Left renal pelvis (tissue), 4 donors: ENCODE data around the gene HIGD1C. TPM values are rescaled to one million over a fixed set of nuclear protein-coding genes. Genes with fewer than 3 reads are reported as not detected.

Experiments
- DNase-seq, 4 donors: peaks; one replicate each; pipeline ENCODE4 v3.0.0-alpha.2; 2013; ENCODE audit warnings: low read depth in 4 of 4, low spot score in 3 of 4
- polyA plus RNA-seq, 4 donors: library from polyadenylated mRNA; unstranded; fragments of 120-200 nt; gene quantifications; one replicate each; pipeline ENCODE4 v1.2.1, GENCODE V29; 2013; ENCODE audit not compliant: insufficient read length in 4 of 4

Gene HIGD1C
- polyA plus RNA-seq, 4 donors, result not detected

DNA sequence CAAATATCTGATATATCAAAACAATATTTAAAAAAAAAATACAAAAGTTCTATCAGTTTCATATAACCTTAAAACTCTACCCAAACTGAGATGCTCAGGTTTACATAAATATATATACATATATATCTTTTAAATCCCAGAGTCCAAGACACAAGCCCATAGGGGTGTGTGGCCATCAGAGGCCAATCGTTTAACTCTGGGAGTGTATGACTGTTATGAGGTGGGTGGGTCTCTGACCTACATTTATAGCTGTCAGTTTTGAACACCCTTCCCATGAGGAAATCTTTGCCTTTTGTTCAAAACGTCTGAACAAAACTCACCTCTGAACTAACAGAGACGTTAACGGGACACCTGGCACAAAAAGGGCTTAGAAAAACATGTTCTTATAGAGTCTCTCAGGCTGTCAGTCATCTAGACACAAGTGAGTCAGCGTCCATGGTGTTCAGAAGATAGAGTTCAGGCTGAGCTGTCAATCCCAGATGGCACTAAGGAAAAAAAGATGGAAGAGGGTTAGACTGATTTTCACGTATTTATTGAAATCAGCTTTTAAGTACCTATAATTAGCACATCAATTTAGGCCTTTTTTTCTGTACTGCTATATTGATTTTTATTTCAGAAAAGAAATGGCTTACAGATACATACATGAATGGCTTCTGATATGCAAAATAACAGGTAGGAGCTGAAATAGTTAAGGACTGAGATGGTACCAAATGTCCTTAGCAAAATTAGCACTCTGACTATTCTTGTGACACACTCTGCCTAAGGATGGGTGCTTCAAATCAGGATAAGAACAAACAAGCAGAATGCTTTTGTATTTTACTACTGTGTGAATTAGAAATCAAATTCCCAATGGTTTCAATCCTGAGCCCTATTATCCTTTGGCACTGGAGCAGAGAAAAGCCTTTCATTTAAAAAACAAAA lies 29.2 kb downstream of the HIGD1C start:
- DNase-seq, result no peak

DNA sequence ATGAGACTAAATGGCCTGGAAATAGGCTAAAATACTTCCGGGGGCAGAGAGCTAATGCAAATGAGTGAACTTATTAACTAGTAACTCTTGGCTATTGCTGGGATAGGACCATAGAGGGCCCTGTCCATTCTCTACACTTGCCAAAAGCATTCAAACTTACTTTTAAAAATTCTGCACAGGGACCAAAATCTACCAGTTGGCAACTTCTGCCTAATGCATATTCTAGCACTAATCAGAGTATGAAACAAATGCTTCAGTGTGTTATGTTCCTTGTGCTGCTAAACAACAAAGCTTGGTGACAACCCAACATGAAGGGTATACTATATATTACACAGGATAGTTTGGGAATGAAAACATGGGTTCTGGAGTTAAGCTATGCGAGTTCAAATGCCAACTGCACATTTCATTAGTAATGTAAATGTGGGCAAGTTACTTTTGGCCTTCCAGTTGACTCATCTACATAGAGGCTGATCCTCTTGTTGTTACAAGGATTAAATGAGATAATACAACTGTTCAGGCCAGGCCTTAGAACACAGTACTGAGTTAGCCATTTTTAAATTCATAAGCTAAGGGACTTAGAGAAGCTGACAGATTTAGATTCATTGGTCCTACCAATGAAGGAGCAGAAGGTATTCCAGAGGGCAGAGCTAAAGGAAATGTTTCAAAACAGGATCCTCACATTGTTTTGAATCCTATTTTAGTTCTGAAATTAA lies 32.4 kb downstream of the HIGD1C start:
- DNase-seq, result no peak

DNA sequence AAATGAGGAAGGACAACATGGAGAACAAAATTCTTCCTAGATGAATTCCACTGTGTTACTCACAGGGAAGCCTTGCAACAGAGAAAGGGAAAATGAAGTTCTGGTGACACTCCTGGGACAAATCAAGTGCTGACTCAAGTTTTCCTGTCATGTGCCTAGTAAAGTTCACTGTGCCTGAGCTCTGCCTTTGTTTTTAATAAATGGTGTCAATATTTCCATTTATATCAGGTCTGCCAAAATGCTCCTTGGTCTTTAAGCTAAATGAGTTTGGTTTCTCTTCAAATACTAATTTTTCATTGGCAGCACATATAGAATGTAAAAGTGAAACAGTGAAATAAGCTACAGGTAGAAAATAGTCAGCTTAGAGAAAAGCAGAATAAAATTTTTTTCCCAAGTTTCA lies 33.0 kb downstream of the HIGD1C start:
- no peak for DNase-seq

DNA sequence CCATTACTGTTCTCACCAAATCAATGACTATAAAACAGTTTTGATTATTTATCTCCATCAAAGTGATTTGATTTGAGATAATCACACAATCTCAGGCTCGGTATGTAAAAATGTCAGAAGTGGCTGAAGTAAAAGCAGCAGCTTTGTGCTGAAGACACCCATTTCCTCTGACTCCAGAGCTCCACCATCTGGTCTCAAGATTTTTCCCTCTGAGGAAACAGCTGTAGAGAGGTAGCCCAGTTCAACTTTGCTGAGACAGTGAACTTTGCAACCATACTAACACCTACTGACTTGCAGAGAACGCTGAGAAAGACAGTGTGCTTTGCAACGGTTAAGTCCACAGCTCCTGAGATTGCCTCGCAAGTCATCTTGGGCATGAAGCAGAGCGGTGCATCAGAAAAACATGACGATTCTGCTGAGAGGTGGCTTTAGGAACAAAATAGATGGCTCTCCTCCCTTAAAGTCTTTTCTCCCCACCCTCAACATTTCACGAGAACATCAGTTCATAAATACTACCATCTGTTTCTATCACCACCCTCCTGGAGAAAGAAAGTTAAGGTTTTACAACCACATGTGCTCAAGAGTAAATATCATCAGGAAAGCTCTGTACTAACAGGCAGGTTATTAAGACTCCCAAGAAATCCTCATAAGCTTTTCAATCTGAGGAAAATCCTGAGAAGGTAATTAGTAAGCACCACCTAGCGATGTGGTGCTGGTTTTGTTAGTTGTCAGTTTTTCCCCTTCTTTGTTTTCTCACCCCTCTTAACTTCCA lies 34.8 kb downstream of the HIGD1C start:
- DNase-seq, result peak in 3 of 4 donors; percentile 39 to 52 (median 48)

DNA sequence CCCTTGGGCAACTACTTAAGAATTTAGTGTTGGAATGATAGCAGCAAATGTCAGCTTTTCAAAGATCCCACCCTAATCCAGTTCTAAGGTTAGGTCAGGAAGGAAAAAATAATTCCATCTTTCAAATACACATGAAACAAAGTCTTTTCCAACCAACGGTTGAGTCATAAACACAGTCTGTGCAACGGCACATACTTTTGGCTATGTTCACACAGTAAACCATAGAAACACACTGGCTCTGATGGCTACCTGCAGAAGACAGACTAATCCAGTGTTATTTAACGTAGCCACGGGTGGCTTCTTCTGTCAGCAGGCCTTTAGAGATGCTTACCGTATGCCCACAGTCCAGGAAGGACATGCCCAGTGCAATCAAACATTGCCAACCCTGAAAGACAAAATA lies 35.7 kb downstream of the HIGD1C start:
- no peak for DNase-seq

DNA sequence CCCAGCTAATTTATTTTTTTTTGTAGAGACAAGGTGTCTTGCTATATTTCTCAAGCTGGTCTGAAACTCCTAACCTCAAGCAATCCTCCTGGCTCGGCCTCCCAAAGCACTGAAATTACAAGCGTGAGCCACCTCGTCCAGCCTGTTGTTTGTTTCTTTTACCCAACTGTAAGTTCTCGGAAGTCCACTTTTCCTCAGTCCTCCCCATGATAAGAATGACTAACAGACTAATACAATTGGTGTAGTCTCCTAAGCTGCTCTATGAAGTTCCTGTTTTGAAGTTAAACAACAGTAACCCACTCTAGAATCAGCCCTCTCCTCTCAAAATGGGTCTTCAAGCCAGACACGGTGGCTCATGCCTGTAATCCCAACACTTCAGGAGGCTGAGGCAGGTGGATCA lies 36.5 kb downstream of the HIGD1C start:
- DNase-seq, result no peak

DNA sequence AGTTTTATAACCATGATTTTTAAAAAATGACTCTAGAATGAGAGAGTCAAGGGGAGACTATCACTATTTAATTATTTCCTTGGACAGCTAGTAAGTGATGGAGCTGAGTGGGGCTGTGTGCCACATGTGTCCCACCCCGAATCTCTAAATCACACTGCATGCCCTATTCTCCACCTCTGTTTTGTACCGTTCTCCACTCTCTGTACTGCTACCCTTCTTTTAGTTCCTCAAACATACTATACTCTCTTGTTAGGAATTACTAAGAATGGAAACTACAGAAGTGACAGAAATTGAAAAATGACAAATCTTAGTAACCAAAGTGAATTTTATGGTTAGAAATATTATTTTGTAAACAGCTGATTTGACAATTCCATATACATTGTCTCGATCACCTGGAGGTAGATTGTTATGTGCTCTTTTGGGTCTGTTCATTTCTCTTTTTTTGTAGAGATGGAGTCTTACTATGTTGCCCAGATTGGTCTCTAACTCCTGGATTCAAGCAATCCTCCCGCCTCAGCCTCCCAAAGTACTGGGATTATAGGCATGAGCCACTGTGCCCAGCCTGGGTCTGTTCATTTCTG lies 37.9 kb downstream of the HIGD1C start:
- DNase-seq, result no peak

DNA sequence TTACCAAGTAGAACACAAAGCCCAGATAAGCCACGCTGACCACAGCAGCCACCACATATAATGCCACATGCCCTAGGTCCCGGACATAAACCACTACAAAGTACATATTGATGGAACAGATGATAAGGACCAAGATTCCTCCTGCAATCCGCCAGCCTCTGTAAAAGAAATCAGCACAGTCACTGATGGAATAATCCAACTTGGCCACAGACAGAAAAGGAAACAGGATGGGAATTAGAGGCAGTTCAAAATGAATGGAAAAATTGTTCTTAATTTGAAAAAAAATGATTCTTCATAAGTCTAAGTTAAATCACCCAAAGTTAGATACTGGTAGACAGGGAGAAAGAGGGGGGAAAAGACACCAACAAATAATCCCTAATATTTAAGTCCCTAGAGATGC lies 38.4 kb downstream of the HIGD1C start:
- DNase-seq, result no peak

DNA sequence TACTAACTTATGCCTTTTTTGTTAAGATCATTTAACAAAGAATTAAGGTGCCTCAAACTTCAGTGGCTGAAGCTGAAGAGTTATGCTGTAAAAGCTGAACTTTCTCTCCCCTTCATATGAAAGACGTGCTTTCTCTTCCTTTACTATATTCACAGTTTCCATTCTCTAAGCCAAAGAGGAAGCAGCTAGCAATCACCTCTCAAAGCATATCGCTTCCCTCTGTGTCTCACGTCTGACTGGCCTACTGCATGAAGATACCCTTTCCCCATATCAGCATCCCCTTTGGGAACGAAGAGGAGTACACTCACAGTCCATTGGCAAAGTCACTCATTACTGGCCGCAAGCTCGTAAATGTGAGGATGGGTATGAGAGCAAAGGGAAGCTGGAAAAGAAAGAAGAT lies 38.9 kb downstream of the HIGD1C start:
- DNase-seq, result no peak

DNA sequence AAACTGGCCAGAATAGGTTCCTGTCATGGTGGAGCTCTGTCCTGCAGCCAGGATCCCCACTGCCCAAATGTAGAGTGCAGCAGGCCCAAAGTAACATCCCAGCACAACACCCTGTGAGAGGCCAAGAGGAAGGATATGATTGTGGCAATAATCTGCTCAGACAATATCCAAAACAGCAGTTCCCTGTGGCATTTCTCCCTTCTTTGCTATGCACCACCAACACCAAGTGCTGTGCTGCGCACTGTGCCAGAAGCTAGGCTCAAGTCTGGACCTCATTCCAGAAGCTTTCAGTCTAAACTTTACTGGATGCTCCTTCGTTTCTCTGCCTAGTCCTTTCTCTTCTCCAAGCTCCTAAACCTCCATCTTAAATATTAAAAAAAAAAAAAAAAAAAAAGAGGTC lies 40.5 kb downstream of the HIGD1C start:
- no peak for DNase-seq

DNA sequence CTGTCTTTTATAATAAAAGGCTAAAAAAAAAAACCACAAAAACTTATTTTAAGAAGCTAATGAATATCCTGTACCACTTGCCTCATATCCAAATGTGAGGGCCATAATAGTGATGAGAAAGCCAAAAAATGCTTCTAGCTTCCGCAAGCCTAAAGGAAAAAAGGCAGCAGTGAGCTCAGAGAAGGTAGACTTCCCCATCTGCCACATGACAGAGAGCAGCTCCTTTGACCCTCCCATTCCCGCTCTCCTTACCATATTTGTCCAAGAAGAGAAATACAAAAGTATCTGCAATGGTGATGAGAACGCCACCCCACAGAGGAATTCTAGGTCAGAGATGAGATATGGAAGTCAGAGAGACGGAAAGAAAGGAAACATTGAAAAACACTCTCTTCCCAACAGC lies 46.7 kb downstream of the HIGD1C start:
- DNase-seq, result no peak

DNA sequence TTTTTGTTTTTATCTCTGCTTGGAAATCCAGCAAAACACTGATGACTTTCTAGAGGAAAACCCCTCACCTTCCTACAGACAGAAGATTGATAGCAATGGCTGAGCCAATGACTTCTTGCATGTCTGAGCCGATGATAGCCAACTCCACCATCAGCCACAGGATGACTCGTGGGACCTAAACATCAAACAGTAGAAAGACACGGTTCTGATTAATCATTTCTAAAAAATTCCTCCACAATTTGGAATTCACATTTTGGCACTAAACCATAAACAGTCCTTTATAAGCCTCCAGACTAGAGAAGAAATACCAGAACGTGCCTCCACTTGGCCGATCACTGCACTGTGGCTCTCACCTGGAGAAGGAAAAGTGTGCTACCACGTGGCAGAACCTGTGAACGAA lies 47.9 kb downstream of the HIGD1C start:
- DNase-seq, result no peak

DNA sequence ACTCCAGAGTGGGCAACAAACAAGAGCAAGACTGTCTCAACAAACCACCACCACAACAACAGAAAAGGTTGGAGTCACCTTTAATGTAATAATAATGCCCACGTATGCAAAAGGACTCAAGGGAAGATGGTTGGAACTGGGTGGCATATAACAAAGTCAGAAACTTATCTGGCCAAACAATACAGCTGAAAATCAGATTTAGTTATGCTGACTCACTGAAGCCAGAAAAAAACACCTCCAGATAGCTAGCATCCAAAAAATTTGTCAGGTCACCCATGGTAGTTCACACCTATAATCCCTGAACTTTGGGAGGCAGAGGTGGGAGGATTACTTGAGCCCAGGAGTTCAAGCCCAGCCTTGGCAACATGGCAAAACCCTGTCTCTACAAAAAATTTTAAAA lies 49.5 kb downstream of the HIGD1C start:
- DNase-seq, result no peak

DNA sequence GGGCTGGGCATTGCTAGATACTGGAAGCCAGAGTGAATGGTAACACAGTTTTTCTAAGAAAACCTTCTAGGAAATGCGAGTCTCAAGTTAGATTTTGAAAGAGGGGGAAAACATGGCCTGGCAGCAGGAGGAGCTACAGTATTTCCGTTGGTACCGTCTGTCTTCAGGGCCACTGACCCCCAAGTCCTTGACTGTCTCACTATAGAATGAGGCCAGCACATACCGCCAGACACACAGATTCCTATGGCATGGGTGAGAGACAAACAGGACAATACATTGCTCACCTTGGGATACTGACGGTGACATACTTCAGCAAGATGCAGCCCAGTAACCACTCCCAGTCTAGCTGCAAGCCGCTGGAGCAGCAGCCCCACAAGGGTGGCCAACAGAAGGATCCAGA lies 52.2 kb downstream of the HIGD1C start:
- no peak for DNase-seq

DNA sequence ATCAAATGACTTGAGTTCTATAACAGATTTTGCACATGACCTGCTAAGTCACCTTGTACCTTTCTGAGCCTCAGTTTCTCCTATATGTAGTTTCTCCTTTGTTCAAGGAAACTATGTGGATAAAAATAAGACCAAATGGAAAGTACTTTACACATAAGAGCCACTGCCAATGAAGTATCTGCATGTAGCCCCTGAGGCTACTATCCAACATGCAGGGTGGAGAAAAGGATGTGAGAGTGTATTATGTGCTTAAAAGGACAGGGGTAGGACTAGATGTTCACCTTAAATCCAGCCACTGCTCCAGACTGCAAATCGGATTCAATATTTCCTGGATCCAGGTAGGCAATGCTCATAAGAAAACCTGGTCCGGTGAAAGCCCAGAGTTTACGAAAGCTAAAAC lies 52.7 kb downstream of the HIGD1C start:
- DNase-seq, result no peak

DNA sequence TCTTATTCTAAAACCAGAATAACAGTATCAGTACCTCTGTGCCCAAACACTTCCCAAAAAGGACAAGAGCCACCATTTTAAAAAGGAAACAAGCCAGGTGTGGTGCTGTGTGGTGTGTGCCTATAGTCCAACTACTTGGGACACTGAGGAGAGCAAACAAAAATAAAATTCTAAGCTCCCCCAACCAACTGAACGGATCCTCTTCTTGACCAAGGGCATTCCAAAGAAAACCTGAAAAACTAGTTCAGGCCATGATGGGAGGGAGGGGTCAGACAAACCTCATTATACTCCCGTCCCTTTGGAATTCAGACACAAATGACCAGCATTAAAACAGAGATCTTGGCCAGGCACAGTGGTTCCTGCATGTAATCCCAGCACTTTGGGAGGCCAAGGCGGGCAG lies 53.3 kb downstream of the HIGD1C start:
- no peak for DNase-seq

DNA sequence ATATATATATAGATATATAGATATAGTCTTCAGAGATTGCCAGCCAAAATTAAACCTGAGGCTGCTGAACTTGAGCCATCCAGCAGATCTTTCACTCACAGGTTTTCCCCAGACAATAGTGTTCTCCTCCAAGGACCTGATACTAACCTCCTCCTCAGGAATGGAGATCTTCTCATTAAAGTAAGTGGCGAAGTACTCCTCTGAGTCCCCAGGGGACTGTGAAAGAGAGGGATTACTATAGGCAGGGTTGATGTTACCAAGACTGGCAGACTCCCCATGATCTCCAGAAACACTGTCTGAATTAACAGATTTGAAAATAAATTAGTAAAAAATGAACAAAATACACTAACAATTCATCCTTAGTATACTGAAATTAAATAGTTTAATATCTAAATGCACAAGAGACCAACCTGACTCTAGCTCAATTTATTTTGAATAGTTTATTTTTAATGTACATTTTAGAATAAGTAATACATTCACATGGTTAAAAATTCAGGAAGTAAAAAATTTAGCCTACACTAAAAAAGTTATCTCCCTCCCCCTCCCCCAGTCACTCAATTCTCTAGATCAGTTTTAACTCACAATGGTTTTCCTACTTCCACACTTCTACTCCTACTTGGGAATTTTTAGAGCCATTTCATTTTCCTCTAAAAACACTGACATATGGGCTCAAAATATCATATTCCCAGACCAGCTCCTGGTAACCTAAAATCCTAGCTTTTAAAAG lies 56.1 kb downstream of the HIGD1C start:
- DNase-seq, result no peak

DNA sequence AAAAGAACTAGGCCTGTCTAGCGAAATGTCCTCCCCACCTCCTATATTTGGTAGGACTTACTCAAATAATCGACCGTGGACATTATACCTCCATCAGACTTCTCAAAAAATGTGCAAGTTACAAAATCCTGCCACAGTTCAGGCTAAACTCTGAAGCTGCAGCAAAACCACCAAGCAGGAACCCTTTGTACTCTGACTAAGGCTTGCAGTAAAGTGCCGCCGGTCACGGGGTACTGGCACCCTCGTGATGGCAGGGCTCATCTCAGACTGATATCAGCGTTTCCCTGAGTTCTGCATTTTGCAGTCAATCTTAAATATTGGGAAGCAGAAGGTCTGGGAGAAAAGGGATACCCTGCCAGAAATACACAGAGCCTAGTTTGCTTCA lies 56.7 kb downstream of the HIGD1C start:
- no peak for DNase-seq

DNA sequence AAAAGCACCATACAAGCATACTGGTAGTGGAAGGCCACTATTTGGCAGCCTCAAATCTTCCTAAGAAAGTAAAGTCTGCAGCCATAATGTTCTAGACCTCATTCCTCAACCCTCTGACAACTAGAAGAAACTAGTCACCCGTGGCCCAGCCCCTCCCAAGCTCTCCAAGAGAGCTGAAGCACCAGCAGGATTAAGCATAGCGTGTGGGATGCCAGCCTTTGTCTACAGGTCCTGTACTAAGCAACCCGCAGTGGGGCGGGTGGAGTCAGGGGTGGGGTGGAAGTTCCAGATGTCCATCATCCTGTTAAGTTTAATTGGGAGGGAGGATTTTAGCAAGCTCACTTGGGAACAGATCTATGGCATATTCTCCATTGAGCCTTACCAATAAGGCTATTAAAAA lies 59.6 kb downstream of the HIGD1C start:
- DNase-seq, result no peak

DNA sequence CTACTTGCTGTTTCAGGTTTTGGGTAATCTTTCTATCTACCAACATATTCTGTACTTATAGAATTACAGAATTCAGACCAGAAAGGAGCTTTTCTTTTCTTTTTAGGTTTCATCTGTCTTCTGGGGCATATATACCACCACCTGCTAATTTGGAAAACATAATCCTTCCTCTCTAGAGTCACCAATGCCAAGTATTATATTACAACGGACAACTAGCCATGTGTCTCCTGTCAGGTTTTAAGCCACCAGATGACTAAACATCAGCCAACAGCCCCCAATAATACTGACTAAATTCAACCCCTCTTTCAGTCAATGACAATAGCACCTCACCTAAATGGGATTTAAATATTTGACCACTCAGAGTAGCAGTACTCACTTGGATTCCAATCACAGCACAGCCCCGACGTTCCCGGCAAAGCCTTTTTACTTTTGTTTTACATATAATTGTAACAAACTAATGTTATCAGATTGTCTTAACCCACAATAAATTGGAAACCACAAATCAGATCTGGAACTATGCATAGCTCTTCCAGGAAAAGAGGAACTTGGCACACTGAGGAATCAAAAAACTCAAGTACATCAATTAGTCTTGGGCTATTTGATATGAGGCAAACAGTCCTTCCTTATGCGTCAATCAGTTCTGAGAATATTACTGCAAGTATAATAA lies 60.4 kb downstream of the HIGD1C start:
- DNase-seq, result no peak
